SU-DHL-6 (cell line): ENCODE results near the gene HSD17B2.

Source experiments
- EZH2phosphoT487 ChIP-seq: fragments of 200-600 bp; sonication (generic), shearing (Covaris generic); conservative IDR thresholded peaks from 2 replicates; pipeline ENCODE4 v1.6.1; 2018; ENCODE audit warnings: mild to moderate bottlenecking, antibody characterized with exemption, low read length, moderate library complexity, mixed read lengths
- TF ChIP-seq, protein P1 (sequence below): fragments of 200-600 bp; sonication (generic); IDR thresholded peaks from one replicate; pipeline ENCODE4 v1.5.1; 2017; ENCODE audit warnings: antibody characterized with exemption, mild to moderate bottlenecking, low read length, moderate library complexity; ENCODE audit not compliant: insufficient read depth, poor library complexity, severe bottlenecking

- TF ChIP-seq, protein P1, sequence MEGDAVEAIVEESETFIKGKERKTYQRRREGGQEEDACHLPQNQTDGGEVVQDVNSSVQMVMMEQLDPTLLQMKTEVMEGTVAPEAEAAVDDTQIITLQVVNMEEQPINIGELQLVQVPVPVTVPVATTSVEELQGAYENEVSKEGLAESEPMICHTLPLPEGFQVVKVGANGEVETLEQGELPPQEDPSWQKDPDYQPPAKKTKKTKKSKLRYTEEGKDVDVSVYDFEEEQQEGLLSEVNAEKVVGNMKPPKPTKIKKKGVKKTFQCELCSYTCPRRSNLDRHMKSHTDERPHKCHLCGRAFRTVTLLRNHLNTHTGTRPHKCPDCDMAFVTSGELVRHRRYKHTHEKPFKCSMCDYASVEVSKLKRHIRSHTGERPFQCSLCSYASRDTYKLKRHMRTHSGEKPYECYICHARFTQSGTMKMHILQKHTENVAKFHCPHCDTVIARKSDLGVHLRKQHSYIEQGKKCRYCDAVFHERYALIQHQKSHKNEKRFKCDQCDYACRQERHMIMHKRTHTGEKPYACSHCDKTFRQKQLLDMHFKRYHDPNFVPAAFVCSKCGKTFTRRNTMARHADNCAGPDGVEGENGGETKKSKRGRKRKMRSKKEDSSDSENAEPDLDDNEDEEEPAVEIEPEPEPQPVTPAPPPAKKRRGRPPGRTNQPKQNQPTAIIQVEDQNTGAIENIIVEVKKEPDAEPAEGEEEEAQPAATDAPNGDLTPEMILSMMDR = no peak
- no peak for TF ChIP-seq EZH2phosphoT487
Observed at GRCh38 chr16:82019535-82019934, 15.5 kb upstream of the HSD17B2 start.
